Esophagus muscularis mucosa (tissue), 4 donors: Measurements from ENCODE around the gene KIZ. TPM values are rescaled to one million over a fixed set of nuclear protein-coding genes. Genes with fewer than 3 reads are reported as not detected.

Source experiments
- DNase-seq: peaks from one replicate; pipeline ENCODE4 v3.0.0-alpha.2; 2017; ENCODE audit errors: extremely low spot score
- H3K27ac ChIP-seq, 4 donors: fragments of 200-600 bp; sonication (generic); replicated peaks in 1 of 4; 1 replicate in 3 of 4; 2 replicates in 1 of 4; pipeline ENCODE4 v1.5.1; 2016 to 2019; ENCODE audit warnings: mild to moderate bottlenecking in 1 of 4
- H3K27me3 ChIP-seq, 4 donors: fragments of 200-600 bp; sonication (generic); one replicate each; pipeline versions ENCODE4 v1.5.1 to v1.6.0; 2016 to 2019
- H3K36me3 ChIP-seq, 4 donors: fragments of 200-600 bp; sonication (generic); one replicate each; pipeline ENCODE4 v1.5.1; 2016 to 2019
- H3K4me1 ChIP-seq, 4 donors: fragments of 200-600 bp; sonication (generic); one replicate each; pipeline ENCODE4 v1.5.1; 2016 to 2019
- H3K4me3 ChIP-seq, 4 donors: fragments of 200-600 bp; sonication (generic); 1 replicate in 2 of 4; 2 replicates in 2 of 4; pipeline ENCODE4 v1.5.1; 2016 to 2019; ENCODE audit warnings: mild to moderate bottlenecking in 4 of 4, moderate library complexity in 1 of 4
- H3K9me3 ChIP-seq, 4 donors: fragments of 200-600 bp; sonication (generic); 1 replicate in 3 of 4; 2 replicates in 1 of 4; pipeline ENCODE4 v1.5.1; 2016 to 2019
- CTCF ChIP-seq, 3 experiments: fragments of 200-600 bp in 2 of 3; fragments of 450-650 bp in 1 of 3; sonication (generic) in 2 of 3; IDR thresholded peaks; one replicate each; pipeline ENCODE4 v1.5.1; 2017 to 2019; ENCODE audit warnings: antibody characterized with exemption in 3 of 3, mild to moderate bottlenecking in 2 of 3, moderate library complexity in 1 of 3
- EP300 ChIP-seq: sonication (generic); formaldehyde crosslinking; IDR thresholded peaks from one replicate; pipeline ENCODE4 v1.6.1; 2017; ENCODE audit warnings: antibody characterized with exemption
- POLR2A ChIP-seq: fragments of 450-650 bp; IDR thresholded peaks from one replicate; pipeline ENCODE4 v1.6.1; 2017; ENCODE audit warnings: antibody characterized with exemption, moderate library complexity, mild to moderate bottlenecking, low read depth
- POLR2AphosphoS5 ChIP-seq, 2 donors: sonication (generic); formaldehyde crosslinking; IDR thresholded peaks; one replicate each; pipeline ENCODE4 v1.6.1; 2017; ENCODE audit warnings: antibody characterized with exemption in 2 of 2
- WGBS: methylation state at CpG from one replicate; pipeline ENCODE4 v1.1.5; 2018; 5-methylcytosine and 5-hydroxymethylcytosine counted together
- intact Hi-C: fragments of 100-400 bp; cut with DNase I; formaldehyde crosslinking; loops from one replicate; pipeline ENCODE4 v1.15.1; 2023
- total RNA-seq, 4 donors: library from RNA; depleted of rRNA; stranded (reverse); fragments of >200 nt; gene quantifications; one replicate each; pipeline versions ENCODE4 v1.1.0 to v1.2.1, GENCODE V29; 2016

Gene KIZ
- total RNA-seq, 4 donors from 2014 or later: 17.2 to 32.0 (median 25.6) TPM

- H3K27ac ChIP-seq: no peak overlapping the region
- no peaks in the 10 kb centered on the region for H3K9me3 ChIP-seq
- no peaks in the 10 kb centered on the region for H3K36me3 ChIP-seq
- no peak for TF ChIP-seq POLR2A
- TF ChIP-seq CTCF (IDR thresholded peaks at IDR 0.05): no peak
- TF ChIP-seq POLR2AphosphoS5 (IDR thresholded peaks at IDR 0.05): no peak
- no peak for TF ChIP-seq EP300
- no peak overlapping the region for H3K4me3 ChIP-seq
- H3K4me1 ChIP-seq: no peaks in the 10 kb centered on the region
- peaks cover 0 to 25% (median 0%) of the 10 kb centered on the region in 4 donors for H3K27me3 ChIP-seq
- intact Hi-C loops: no loop called here
- 73% methylated on average over 4 of the region's 4 CpGs for WGBS
- peak; percentile 74 for DNase-seq
Observed at GRCh38 chr20:21118138-21118537, 7.7 kb upstream of the KIZ start.

GRCh38 chr20:21118782-21119181 lies 7.1 kb upstream of the KIZ start:
- DNase-seq: no peak
- intact Hi-C loops: no loop called here
- H3K27me3 ChIP-seq: peaks cover 0 to 25% (median 0%) of the 10 kb centered on the region in 4 donors
- H3K4me1 ChIP-seq: no peaks in the 10 kb centered on the region
- H3K9me3 ChIP-seq: no peaks in the 10 kb centered on the region
- WGBS: 100% methylated on average over 2 of the region's 2 CpGs
- no peak overlapping the region for H3K4me3 ChIP-seq
- TF ChIP-seq POLR2AphosphoS5 (IDR thresholded peaks at IDR 0.05) (no peak), POLR2A (no peak), CTCF (IDR thresholded peaks at IDR 0.05) (no peak), EP300 (no peak)
- no peaks in the 10 kb centered on the region for H3K36me3 ChIP-seq
- H3K27ac ChIP-seq: no peak overlapping the region

GRCh38 chr20:21124190-21124589 lies 1.7 kb upstream of the KIZ start:
- TF ChIP-seq CTCF (IDR thresholded peaks at IDR 0.05): no peak
- no peak for TF ChIP-seq POLR2AphosphoS5 (IDR thresholded peaks at IDR 0.05)
- TF ChIP-seq EP300: no peak
- TF ChIP-seq POLR2A: no peak

GRCh38 chr20:21125072-21125848 lies 622 bp upstream of the KIZ start:
- intact Hi-C loops: loop anchor here (5.0 kb wide), 1 partner anchor 177 kb away; the partner anchor contains the start of gene XRN2

More at GRCh38 chr20:21124190-21124589, 1.7 kb upstream of the KIZ start:
- H3K36me3 ChIP-seq: no peaks in the 10 kb centered on the region
- peaks cover 0 to 21% (median 17%) of the 10 kb centered on the region in 4 donors for H3K4me1 ChIP-seq
- DNase-seq: peak; percentile 31
- WGBS: 85% methylated on average over 3 of the region's 3 CpGs
- H3K4me3 ChIP-seq: no peak overlapping the region
- H3K27me3 ChIP-seq: peaks cover 0 to 8% (median 0%) of the 10 kb centered on the region in 4 donors
- H3K27ac ChIP-seq: no peak overlapping the region
- intact Hi-C loops: no loop called here
- H3K9me3 ChIP-seq: no peaks in the 10 kb centered on the region

More at GRCh38 chr20:21125072-21125848, 622 bp upstream of the KIZ start:
- peak overlapping the region; percentile 82 to 87 (median 86) for H3K27ac ChIP-seq
- peaks cover 0 to 21% (median 17%) of the 10 kb centered on the region in 4 donors for H3K4me1 ChIP-seq
- TF ChIP-seq POLR2A: no peak
- TF ChIP-seq CTCF (IDR thresholded peaks at IDR 0.05): peak in 2 of 3 experiments; percentile 10 to 37
- no peak for TF ChIP-seq EP300
- DNase-seq: no peak
- WGBS: 5% methylated on average over 25 of the region's 25 CpGs
- H3K9me3 ChIP-seq: no peaks in the 10 kb centered on the region
- no peaks in the 10 kb centered on the region for H3K27me3 ChIP-seq
- no peaks in the 10 kb centered on the region for H3K36me3 ChIP-seq
- peak overlapping the region; percentile 82 to 97 (median 92) for H3K4me3 ChIP-seq
